HG03571 (cell line): ENCODE measurements around the gene KCNJ6.
"Not testable (repeated sequence)": the region's sequence is repeated elsewhere in the genome, so short reads cannot be mapped to it uniquely, and the experiment has no call there.

Source experiments
- ATAC-seq: cut with Tn5 transposase; IDR thresholded peaks from one replicate; pipeline ENCODE4 v1.9.1; 2021; ENCODE audit not compliant: unreplicated experiment

KCNJ6 gene

DNA sequence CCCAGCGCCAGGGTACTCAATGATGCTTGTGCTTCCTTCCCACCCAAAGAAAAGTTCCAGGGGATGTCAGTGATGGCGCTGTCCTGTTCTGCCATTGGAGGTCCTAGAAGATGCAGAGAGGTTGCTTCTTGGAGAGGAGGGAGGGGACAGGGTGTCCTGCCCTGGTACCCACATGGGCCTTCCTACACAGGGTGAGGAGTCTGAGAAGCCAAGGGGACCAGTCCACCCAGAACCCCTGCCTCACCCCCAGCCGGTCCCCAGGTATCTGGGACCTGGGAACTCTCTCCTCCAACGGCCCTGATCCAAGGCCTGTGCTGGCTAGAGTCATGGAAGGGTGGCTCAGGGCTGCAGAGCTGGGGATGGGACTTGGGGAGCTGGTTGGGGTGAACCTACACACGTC lies 259.4 kb downstream of the KCNJ6 start:
- no peak for ATAC-seq

DNA sequence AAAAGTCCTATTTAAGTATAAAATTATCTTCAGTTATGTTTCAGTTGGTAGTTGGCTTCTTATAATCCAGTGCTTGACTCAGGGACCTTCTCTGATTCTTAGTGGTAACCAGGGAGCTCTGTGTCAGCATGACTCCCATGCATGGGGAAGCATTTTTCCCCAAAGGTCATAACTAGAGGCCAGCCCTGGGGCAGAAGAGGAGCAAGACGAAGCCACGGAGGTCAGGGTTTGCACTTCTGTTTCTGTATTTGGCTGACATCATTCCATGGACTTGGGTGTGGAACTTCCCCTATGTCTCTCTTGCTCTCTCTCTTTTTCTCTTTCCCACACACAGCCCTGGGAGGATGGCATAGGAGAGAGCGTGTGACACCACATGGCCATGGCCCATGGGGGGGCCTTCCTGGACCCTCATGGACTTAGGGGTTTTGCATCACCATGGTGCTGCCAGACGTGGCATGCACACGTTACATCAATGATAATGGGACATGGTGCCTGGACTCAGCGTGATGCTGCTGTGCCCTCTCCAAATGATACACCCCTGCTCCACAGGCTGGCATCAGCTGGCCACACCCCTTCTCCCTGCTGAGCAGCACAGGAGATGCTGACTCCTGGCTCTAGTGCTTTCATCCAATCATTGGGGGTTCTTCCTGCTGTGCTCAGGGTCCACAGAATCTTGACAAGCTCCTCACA lies 260.5 kb downstream of the KCNJ6 start:
- ATAC-seq = no peak

DNA sequence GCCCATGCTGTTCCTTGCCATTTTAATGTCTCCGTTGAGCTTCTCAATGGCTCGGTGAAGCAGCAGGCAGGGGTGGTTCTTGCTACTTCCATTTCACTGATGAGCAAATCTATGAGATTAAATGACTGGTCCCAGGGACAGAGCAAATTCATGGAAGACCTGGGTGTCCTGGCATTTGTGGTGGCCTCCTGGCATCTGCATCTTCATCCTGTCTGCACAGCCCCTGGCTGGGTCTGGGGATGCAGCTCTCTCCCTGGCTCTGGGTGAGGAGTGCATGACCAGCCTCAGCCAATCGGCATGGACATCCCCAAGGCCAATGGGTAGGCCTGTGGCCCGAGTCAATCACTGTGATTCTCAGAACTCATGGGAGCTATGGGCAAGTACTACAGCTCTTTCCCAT lies 261.7 kb downstream of the KCNJ6 start:
- ATAC-seq = no peak

DNA sequence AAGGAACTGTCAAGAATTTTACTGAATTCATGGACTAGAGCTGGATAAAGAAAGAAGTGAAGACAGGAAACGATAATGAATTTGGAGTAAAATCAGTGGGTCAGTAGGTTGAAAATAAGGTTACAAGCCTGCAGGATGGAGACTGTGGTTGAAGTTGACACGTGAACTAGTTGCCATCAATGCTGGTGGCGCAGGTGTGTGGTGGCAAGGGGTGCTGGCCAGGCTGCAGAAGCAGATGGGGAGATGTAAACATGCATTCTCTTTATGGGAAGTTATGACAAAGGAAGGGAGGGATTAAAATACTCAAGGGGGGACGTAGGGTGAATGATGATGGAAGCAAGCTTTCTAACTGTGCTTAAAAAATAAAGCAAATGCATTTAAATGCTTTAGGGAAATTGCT lies 263.1 kb downstream of the KCNJ6 start:
- ATAC-seq = no peak

DNA sequence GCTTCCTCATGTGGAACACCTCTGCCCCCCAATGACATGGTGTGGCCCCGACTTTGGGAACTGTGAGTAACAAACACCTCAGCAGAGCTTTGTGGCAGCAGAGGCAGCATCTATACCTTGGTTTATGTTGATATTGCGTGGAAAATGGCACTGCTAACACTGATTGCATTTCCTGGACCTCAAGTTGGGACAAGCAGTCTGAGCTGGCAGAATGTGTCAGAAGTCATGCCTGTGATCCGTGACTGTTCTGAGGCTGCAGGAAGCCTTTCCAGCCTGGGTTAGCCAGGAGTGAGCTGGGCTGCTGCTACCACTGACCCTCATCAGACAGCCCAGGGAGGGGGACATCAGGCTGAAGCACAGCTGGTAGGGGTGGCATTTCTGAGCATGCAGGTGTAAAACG lies 268.5 kb downstream of the KCNJ6 start:
- ATAC-seq = no peak

- not testable (repeated sequence) for ATAC-seq
These were observed 269.5 kb downstream of the KCNJ6 start for GRCh38 chr21:37646761-37647160.

- no peak for ATAC-seq
These were observed 270.4 kb downstream of the KCNJ6 start for GRCh38 chr21:37645848-37646247.

- ATAC-seq = no peak
These were observed 271.6 kb downstream of the KCNJ6 start for GRCh38 chr21:37644636-37645035.

GRCh38 chr21:37643862-37644261 lies 272.4 kb downstream of the KCNJ6 start:
- not testable (repeated sequence) for ATAC-seq

GRCh38 chr21:37642493-37642892 lies 273.8 kb downstream of the KCNJ6 start:
- ATAC-seq = no peak

DNA sequence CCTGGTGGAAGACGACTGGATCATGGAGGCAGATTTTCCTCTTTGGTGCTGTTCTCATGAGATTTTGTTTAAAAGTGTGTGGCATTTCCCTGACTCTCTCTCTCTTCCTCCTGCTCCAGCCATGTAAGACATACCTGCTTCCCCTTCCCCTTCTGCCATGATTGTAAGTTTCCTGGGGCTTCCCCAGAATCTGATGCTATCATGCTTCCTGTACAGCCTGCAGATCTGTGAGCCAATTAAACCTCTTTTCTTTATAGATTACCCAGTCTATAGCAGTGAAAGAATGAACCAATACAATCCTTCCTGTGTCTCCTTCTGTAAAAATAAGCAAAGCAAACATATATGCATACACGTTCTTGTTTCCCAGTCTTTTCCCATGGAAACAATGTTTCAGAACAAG lies 276.5 kb downstream of the KCNJ6 start:
- no peak for ATAC-seq

- no peak for ATAC-seq
These were observed 280.0 kb downstream of the KCNJ6 start for GRCh38 chr21:37636152-37636860.

DNA sequence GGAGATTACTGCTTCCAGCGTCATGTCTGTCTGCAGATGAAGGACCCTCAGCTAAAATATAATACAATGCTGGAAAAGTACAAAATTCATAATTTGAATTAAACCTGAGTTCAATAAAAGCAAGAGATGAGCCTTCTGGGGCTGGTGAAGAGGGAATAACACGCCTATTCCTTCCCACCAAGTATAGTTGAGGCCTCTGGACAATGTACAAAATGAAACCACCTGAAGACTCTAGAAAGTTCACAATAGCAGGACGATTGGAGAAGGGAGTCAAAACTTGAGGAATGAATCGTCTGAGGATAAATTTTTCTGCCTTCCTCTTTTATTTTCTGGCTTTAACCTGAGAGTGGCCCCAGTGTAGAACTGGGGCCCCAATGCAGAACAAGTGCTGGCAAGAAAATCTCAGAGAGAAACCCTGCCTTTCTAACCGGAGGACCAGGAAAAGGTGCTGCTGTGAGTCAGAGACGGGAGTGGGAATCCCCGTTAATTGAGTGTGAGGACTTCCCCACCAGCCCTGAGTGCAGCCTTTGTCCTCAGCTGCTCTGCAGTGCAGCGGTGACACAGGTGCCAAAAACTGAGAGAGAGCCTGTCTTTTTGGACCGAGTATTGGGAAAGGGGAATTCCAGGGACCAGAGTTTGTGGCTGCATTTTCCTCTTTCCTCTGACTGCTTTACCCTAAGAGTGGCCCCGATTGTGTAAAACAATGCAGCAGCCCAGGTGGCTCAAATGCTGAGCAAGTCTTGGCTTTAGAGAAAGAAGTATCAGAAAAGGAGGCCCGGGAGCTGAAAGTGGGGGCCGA lies 284.7 kb downstream of the KCNJ6 start:
- ATAC-seq = no peak

GRCh38 chr21:37630872-37631271 lies 285.4 kb downstream of the KCNJ6 start:
- no peak for ATAC-seq

DNA sequence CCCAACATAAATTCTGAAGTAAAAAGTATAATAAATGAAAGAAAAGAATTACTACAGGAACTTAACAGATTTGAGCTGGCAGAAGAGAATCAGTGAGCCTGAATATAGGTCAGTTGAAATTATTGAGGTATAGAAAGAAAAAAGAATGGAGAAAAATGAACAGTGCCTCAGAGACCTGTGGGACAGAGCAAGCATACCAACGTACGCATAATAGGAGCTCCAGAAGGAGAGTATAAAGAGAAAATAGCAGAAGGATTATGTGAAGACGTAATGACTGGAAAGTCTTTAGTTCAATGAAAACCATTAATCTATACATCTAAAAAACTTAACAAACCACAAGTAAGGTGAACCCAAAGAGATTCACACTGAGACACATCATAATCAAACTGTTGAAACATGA lies 287.9 kb downstream of the KCNJ6 start:
- ATAC-seq = no peak

DNA sequence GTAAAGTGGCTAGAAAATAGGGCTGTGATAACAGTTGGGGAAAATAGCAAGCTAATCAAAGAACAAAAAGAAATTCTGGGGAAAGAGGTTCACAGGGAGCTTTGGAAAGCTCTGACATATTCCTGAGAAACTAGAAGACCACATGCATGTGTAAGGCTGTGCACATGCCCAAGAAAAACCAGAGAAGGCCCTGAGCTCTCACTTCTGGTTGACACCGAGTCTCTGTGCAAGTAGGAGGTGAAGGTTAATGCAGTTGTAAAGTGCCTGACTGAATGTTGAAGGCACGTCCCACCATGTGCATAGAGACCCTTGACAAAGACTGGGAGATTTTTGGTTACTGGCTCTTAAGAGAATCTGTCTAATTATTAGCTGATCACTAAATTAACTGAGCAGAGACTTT lies 288.7 kb downstream of the KCNJ6 start:
- ATAC-seq = no peak

DNA sequence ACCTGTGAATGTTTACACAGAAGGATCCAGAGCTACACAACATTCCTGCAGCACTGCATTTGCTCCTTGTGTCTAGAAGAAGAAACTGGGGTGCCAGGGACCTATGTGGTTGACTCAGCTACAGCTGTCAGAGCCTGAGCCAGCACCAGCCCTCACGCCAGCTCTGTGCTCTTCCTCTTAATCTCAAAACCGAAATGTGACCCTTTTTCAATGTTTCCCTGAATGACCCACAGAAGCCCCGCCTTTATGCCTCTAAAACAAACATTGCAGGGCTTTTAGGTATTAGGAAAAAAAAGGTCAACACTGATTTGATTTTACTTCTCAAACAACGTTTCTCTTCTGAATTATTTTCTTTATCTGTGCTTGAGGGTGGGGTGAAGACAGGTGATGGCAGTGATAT lies 289.2 kb downstream of the KCNJ6 start:
- no peak for ATAC-seq

DNA sequence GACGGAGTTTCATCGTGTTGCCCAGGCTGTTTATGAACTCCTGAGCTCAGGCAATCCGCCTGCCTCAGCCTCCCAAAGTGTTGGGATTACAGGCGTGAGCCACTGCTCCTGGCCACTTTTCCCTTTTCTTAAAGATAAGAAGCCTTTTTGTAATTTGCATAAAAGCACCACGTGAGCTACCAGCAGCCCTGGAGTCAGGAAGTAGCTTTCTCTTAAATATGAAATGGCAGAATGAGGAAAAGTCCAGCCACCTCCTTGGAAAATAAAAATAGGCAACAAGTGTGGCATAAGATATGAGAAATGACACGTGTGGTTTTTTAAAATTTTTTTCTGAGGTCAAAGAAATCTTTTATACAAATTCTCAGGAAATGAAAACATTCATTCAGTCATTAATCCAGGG lies 289.9 kb downstream of the KCNJ6 start:
- no peak for ATAC-seq

- no peak for ATAC-seq
These were observed 292.6 kb downstream of the KCNJ6 start for GRCh38 chr21:37623689-37624088.

- ATAC-seq = no peak
These were observed 293.1 kb downstream of the KCNJ6 start for GRCh38 chr21:37623183-37623582.

GRCh38 chr21:37622755-37623154 lies 293.5 kb downstream of the KCNJ6 start:
- no peak for ATAC-seq

- ATAC-seq = no peak
These were observed 295.9 kb downstream of the KCNJ6 start for GRCh38 chr21:37620401-37620800.
